GM20000 (cell line): Measurements from ENCODE around the gene PPP2R2D.

Experiments
- DNase-seq: peaks from one replicate; pipeline ENCODE4 v3.0.0; 2012; ENCODE audit warnings: low spot score
- CTCF ChIP-seq: IDR thresholded peaks from 2 replicates; pipeline ENCODE4 v1.5.1; 2012; ENCODE audit warnings: mild to moderate bottlenecking, control low read depth; ENCODE audit errors: extremely low read depth, missing control alignments

Gene PPP2R2D

DNA sequence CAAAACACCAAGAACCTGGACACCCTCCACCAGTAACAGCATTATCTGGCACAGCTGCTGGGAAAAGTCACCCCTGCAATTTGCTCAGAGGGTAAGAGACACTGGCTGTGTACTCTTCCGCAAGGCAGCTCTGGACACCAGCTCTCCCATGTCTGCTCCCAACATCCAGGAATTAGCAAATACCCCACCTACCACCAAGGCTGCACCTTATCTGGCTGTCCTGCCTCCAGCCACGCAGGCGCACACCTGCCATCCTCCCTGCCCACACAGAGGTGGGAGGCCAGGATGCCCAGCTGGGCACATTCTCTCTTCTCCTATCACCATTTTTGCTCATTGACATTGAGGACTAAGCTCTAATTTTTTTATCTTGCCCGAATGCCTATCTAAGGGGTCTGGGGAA lies 101.2 kb downstream of the PPP2R2D start:
- no peak for TF ChIP-seq CTCF
- DNase-seq: no peak

DNA sequence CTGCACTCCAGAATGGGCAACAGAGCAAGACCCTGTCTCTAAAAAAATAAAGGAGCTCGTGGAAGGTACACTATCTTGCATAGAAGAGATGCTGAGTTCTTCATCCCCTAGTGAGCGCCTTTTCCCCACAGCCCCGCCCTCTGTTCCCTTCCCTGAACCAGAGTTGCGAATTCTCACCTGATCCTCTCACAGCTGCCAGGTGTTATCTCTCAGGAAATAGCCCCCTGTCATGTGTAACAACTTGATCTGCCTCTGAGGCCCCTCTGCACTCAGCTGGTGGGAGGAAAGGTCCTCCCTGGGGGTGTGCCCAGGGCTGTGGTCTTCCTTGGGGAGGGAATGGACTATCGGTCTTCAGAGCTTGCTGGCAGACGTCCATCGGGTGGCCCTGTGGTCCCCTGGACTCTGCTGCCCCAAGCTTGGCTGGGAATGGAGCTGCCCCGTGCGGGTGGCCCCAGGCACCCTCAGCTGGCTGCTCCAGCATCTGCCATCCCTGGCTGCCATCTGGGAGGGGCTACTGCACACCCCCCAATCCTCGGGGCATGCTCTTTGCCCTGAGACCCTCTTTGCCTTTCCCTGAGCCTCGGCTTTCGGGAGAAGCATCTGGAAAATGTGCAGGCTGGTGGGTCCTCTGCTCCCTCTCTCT lies 102.6 kb downstream of the PPP2R2D start:
- TF ChIP-seq CTCF: no peak
- DNase-seq: no peak

DNA sequence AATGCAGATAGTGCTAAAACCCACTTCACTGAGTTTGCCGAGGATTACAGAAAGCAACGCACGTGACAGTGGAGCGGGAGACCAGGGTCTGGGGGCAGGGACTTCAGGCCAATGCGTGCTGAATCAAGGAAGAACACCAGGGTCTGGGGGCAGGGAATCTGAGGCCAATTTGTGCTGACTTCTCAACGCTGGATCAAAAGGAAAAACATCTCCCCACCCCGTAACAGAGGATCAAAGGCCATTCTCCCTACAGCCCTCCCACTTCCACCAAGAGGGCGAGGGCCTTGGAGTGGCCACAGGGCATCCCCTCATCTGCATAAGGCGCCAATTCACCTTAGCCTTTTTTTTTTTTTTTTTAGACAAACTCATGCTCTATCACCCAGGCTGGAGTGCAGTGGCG lies 103.2 kb downstream of the PPP2R2D start:
- no peak for DNase-seq
- no peak for TF ChIP-seq CTCF

DNA sequence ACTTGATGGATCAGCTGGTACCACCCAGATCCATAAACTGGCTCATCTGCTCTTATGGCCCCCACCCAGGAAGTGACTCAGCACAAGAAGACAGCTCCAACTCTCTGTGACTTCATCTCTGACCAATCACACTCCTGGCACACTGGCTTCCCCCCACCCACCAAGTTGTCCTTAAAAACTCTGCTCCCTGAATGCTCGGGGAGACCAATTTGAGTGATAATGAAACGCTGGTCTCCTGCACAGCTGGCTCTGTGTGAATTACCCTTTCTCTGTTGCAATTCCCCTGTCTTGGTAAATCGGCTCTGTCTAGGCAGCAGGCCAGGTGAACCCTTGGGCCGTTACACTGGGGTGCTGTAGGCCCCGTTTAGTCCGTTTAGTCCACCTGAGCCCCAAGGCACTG lies 104.3 kb downstream of the PPP2R2D start:
- no peak for DNase-seq
- no peak for TF ChIP-seq CTCF

DNA sequence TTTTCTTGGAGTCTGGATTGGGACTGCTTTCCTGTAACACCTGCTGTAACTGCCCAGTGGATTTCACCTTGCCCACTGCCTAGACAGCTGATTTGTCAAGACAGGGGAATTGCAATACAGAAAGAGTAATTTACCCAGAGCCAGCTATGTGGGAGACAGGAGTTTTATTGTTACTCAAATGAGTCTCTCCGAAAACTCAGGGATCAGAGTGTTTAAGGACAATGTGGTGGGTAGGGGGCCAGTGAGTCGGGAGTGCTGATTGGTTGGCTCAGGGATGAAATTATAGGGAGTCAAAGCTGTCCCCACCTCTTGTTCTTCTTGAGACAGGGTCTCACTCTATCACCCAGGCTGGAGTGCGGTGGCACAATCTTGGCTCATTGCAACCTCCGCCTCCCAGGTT lies 106.2 kb downstream of the PPP2R2D start:
- DNase-seq: no peak
- TF ChIP-seq CTCF: no peak

DNA sequence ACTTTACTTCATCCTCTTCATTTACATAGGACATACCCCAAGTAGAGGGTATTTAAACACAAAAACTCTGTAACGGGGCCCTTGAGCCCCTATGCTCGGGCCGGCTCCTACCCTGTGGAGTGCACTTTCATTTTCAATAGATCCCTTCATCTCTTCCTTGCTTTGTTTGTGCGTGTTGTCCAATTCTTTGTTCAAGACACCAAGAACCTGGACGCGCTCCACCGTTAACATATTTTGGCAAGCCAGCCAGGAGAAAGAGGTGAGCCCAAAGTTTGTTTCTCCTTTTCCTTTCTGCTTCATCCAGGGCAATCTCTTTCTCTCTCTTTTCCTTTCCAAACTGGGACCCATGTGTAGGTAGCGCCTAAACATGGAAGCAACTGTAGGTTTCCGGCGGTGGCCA lies 106.9 kb downstream of the PPP2R2D start:
- TF ChIP-seq CTCF: no peak
- DNase-seq: no peak
